Panc1 (cell line): Measurements from ENCODE around the gene ARPC2. TPM values are rescaled to one million over a fixed set of nuclear protein-coding genes. Genes with fewer than 3 reads are reported as not detected.

Experiments
- ATAC-seq: fragments of 200-7000 bp; cut with Tn5 transposase; 2 replicates; pipeline ENCODE4 v1.9.1; 2020; ENCODE audit warnings: mild to moderate bottlenecking, moderate library complexity
- BruUV-seq: library from RNA; stranded (reverse); fragments of 400-500 nt; replicated peaks from 2 replicates; lab custom pipeline; 2021; lab: Mats Ljungman, UMichigan
- CTCF ChIA-PET: fragments of 300-600 bp; sonication (Branson Sonifier 250); formaldehyde crosslinking; loops from one replicate; lab custom pipeline; 2022; ENCODE audit warnings: antibody characterized with exemption; lab: Charles Lee
- POLR2A ChIA-PET: fragments of 300-600 bp; sonication (Branson Sonifier 250); formaldehyde crosslinking; loops from one replicate; lab custom pipeline; 2022; ENCODE audit warnings: antibody characterized with exemption; lab: Charles Lee
- DNase-seq: peaks from one replicate; pipeline ENCODE4 v3.0.0-alpha.2; 2010; ENCODE audit warnings: low read depth, low spot score
- H3K27ac ChIP-seq: 2 replicates; pipeline ENCODE4 v1.5.1; 2011; ENCODE audit warnings: mild to moderate bottlenecking, low read length, inconsistent platforms
- H3K27me3 ChIP-seq: fragments of 200-500 bp; sonication (Bioruptor generic); 2 replicates; pipeline ENCODE4 v1.6.0; 2014; ENCODE audit warnings: low read length, inconsistent platforms; ENCODE audit not compliant: control insufficient read depth, insufficient read depth
- H3K36me3 ChIP-seq: fragments of 200-500 bp; sonication (Bioruptor generic); 2 replicates; pipeline ENCODE4 v1.5.1; 2014; ENCODE audit warnings: inconsistent platforms, mild to moderate bottlenecking, low read length, moderate library complexity; ENCODE audit not compliant: control insufficient read depth, insufficient read depth
- H3K4me1 ChIP-seq: 2 replicates; pipeline ENCODE4 v1.5.1; 2011; ENCODE audit warnings: inconsistent platforms, mild to moderate bottlenecking, low read length, moderate library complexity; ENCODE audit not compliant: control insufficient read depth, insufficient read depth
- H3K4me3 ChIP-seq, 2 experiments: 2 replicates each; pipeline ENCODE4 v1.5.1; 2011 to 2012; ENCODE audit warnings: low read depth in 2 of 2, low read length in 2 of 2, mild to moderate bottlenecking in 2 of 2, inconsistent platforms in 1 of 2, moderate library complexity in 1 of 2
- H3K9me3 ChIP-seq: fragments of 200-500 bp; sonication (Bioruptor generic); 2 replicates; pipeline ENCODE4 v1.5.1; 2014; ENCODE audit warnings: low read depth, mild to moderate bottlenecking, inconsistent platforms, low read length, moderate library complexity; ENCODE audit not compliant: control insufficient read depth, insufficient read depth
- CTCF ChIP-seq: fragments of 450-650 bp; IDR thresholded peaks from 2 replicates; pipeline ENCODE4 v1.5.1; 2017; ENCODE audit warnings: mild to moderate bottlenecking
- POLR2AphosphoS5 ChIP-seq: IDR thresholded peaks from 2 replicates; pipeline ENCODE4 v1.6.1; 2012; ENCODE audit warnings: mild to moderate bottlenecking, low read depth, low read length, moderate library complexity
- REST ChIP-seq, 2 experiments: IDR thresholded peaks; 2 replicates each; pipeline ENCODE4 v1.6.1; 2011 to 2012; ENCODE audit warnings: low read depth in 2 of 2, control low read depth in 1 of 2, low read length in 1 of 2, mild to moderate bottlenecking in 1 of 2, moderate library complexity in 1 of 2; ENCODE audit not compliant: insufficient read depth in 1 of 2
- SIN3A ChIP-seq: IDR thresholded peaks from 2 replicates; pipeline ENCODE4 v1.6.1; 2012; ENCODE audit warnings: low read depth, mild to moderate bottlenecking, low read length, moderate library complexity, borderline replicate concordance; ENCODE audit not compliant: insufficient read depth
- TCF7L2 ChIP-seq: IDR thresholded peaks from 2 replicates; pipeline ENCODE4 v1.6.1; 2011; ENCODE audit warnings: mild to moderate bottlenecking, low read depth, low read length, inconsistent platforms
- in situ Hi-C: cut with HindIII; loops from 2 replicates; pipeline ENCODE4 v1.10.0; 2016; ENCODE audit warnings: low sequenced_read_pairs, low pct_unique_long_range_greater_than_20kb
- intact Hi-C: fragments of 100-400 bp; cut with micrococcal nuclease; formaldehyde crosslinking; loops from one replicate; pipeline ENCODE4 v1.10.0; 2022; ENCODE audit not compliant: unreplicated experiment
- total RNA-seq: library from RNA; stranded (reverse); gene quantifications from one replicate; pipeline ENCODE4 v1.2.1, GENCODE V29; 2021; ENCODE audit not compliant: unreplicated experiment

ARPC2 gene
- total RNA-seq, 1 experiment from 2014 or later = 248 TPM

GRCh38 chr2:218172845-218173244 lies 44.1 kb upstream of the ARPC2 start:
- 0 out of 2 replicates have a peak, but pooled peaks cover 3% of the 10 kb centered on the region for H3K27me3 ChIP-seq
- H3K36me3 ChIP-seq = no peaks in the 10 kb centered on the region
- no peak overlapping the region for H3K4me3 ChIP-seq
- H3K9me3 ChIP-seq = no peaks in the 10 kb centered on the region
- no peaks in the 10 kb centered on the region for H3K4me1 ChIP-seq
- ChIA-PET POLR2A (no interaction called here), CTCF (no interaction called here)
- intact Hi-C loops (no loop called here), in situ Hi-C loops (no loop called here)
- H3K27ac ChIP-seq = no peak overlapping the region
- TF ChIP-seq SIN3A = no peak
- TF ChIP-seq POLR2AphosphoS5 = no peak
- ATAC-seq (no peak), DNase-seq (no peak)
- BruUV-seq = no TSS peak

GRCh38 chr2:218179782-218180181 lies 37.2 kb upstream of the ARPC2 start:
- Histone ChIP-seq H3K4me1 (no peaks in the 10 kb centered on the region), H3K36me3 (no peaks in the 10 kb centered on the region), H3K27ac (no peak overlapping the region), H3K9me3 (no peaks in the 10 kb centered on the region), H3K4me3 (no peak overlapping the region), H3K27me3 (peaks cover 8% of the 10 kb centered on the region)
- BruUV-seq = no TSS peak
- POLR2A ChIA-PET = no interaction called here
- DNase-seq = no peak
- intact Hi-C loops (no loop called here), in situ Hi-C loops (no loop called here)
- TF ChIP-seq POLR2AphosphoS5 = no peak
- TF ChIP-seq REST (IDR thresholded peaks at IDR 0.05; ENCODE audit: insufficient read depth in 1 of 2, low read depth in 2 of 2, low read length in 1 of 2) = no peak
- TF ChIP-seq TCF7L2 = no peak
- TF ChIP-seq CTCF = no peak
- no peak for TF ChIP-seq SIN3A
- ATAC-seq = no peak
- CTCF ChIA-PET = no interaction called here

GRCh38 chr2:218180467-218181114 lies 36.4 kb upstream of the ARPC2 start:
- intact Hi-C loops (no loop called here), in situ Hi-C loops (no loop called here)
- DNase-seq = no peak
- H3K9me3 ChIP-seq = no peaks in the 10 kb centered on the region
- no peak overlapping the region for H3K27ac ChIP-seq
- CTCF ChIA-PET = no interaction called here
- TF ChIP-seq REST (IDR thresholded peaks at IDR 0.05; ENCODE audit: insufficient read depth in 1 of 2, low read depth in 2 of 2, low read length in 1 of 2) (no peak), SIN3A (no peak), CTCF (no peak), TCF7L2 (no peak)
- no peaks in the 10 kb centered on the region for H3K4me1 ChIP-seq
- no peaks in the 10 kb centered on the region for H3K36me3 ChIP-seq
- POLR2A ChIA-PET = no interaction called here
- H3K4me3 ChIP-seq = no peak overlapping the region
- no peak for ATAC-seq
- peaks cover 8% of the 10 kb centered on the region for H3K27me3 ChIP-seq
- BruUV-seq = no TSS peak
